GM21528 (cell line): Measurements from ENCODE around the gene FBXO27.
"Not testable (repeated sequence)": the region's sequence is repeated elsewhere in the genome, so short reads cannot be mapped to it uniquely, and the experiment has no call there.

Source experiments
- ATAC-seq: cut with Tn5 transposase; IDR thresholded peaks from one replicate; pipeline ENCODE4 v1.9.1; 2021; ENCODE audit warnings: mild to moderate bottlenecking, moderate library complexity; ENCODE audit not compliant: unreplicated experiment, low FRiP score

Gene FBXO27, protein sequence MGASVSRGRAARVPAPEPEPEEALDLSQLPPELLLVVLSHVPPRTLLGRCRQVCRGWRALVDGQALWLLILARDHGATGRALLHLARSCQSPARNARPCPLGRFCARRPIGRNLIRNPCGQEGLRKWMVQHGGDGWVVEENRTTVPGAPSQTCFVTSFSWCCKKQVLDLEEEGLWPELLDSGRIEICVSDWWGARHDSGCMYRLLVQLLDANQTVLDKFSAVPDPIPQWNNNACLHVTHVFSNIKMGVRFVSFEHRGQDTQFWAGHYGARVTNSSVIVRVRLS

DNA sequence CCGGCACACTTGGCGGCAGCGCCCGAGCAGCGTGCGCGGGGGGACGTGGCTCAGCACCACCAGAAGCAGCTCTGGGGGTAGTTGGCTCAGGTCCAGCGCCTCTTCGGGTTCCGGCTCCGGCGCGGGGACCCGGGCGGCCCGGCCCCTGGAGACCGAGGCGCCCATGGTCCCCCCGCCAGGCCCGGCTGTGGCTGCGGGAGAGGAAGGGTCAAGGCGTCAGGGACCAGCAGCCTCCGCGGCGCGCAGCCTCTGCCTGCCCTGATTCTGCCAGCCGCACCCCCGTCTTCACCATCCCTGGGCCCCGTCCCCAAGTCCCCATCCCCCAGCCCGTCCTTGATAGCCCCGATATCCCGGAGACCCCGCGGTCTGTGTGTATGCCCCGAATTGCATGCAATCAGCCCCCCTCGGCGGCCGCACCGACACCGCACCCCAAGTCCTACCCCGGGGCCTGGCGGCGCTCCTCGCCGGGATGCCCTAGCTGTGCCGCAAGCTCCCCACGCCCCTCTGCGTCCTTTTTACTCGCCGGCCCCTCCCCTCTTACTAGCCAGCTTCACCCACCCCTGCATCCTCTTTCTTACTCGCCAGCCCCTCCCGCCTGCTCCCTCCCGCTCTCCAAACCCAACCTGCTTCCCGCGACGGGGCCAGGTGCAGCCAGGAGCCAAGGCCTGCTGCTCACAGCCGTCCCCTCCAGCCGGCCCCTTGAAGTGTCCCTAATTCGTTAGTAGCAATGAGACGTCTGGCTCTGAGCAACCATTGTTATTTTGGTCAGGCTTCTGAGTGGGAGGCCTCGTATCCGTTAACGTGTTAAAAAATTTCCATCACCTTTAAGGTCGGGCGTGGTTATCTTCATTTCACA, at the start of gene FBXO27:
FBXO27 (minus strand) TSS at position 487 of the 856 bp plus-strand sequence; CDS start at position 165, 322 bp downstream.
- ATAC-seq: no peak

DNA sequence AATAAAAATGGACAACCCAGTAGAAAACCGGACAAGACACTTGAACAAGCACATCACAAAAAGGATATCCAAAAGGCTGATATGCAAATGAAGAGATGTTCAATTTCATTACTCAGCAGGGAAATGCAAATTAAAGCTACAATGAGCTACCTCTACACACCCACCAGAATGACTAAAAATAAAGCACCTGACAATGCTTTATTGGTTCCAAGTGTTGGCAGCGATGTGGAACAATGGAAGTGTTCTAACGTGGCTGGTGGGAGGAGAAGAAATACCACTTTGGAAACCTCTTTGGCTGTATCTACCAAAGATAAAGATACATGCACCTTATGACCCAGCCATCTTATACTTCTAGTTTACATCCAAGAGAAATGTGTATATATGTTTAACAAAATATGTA, 48.1 kb upstream of the FBXO27 start:
- ATAC-seq: no peak

DNA sequence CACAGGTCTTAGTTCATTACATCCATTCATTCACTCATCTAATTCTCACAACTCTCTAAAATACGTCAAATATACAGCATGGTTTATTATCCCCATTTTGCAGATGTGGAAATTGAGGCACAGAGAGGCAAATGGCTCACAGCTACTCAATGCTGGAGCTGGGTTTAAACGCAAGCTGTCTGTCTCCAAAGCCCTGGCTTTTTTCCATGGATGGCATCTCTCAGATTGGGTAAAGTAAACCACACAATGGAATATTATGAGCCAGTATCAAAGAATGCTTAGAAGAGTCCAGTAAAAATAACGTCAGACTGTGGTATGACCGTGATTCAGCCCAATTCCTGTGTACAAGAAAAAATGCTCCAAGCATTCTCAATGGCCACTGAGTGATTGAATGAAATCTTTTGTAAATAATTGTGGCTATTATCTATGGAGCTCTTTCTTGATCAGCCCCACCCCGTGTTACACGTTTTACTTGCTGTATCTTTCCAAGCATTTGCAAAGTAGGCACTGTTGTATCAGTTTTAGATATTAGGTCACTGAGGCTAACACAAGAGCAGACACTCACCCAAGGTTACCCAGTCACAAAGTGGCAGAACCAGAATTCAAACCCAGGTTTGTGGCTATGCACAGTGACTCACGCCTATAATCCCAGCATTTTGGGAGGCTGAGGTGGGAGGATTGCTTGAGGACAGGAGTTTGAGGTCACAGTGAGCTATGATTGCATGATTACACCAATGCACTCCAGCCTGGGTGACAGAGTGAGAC, 46.3 kb upstream of the FBXO27 start:
- no peak for ATAC-seq

DNA sequence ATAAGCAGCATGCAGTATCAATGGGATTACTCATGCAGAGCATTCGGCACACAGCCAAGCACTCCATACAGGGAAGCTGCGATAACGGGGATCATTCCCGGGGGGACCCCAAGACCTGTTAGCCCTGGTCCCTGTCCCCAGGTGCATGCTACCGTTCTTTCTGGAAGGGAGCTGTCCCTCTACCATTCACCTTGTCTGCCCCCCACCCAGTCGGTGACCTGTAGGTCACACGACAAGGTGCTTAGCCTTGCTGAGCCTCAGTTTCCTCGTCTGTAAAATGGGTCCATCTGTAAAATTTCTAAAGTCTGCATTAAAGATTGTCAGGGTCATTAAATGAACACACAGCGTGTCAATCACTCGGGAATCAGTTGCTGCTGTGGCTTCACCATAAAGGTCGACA, 45.0 kb upstream of the FBXO27 start:
- no peak for ATAC-seq

DNA sequence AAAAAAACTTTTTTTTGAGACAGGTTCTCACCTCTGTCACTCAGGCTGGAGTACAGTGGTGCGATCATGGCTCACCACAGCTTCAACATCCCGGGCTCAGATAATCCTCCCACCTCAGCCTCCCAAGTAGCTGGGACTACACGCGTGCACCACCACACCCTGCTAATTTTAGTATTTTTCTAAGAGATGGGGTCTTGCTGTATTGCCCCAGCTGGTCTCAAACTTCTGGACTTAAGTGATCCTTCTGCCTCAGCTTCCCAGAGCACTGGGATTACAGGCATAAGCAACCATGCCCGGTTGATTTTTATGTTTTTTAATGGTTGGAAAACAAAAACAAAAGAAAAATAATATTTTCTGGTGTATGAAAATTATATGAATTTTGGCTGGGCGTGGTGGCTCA, 42.6 kb upstream of the FBXO27 start:
- ATAC-seq: no peak

DNA sequence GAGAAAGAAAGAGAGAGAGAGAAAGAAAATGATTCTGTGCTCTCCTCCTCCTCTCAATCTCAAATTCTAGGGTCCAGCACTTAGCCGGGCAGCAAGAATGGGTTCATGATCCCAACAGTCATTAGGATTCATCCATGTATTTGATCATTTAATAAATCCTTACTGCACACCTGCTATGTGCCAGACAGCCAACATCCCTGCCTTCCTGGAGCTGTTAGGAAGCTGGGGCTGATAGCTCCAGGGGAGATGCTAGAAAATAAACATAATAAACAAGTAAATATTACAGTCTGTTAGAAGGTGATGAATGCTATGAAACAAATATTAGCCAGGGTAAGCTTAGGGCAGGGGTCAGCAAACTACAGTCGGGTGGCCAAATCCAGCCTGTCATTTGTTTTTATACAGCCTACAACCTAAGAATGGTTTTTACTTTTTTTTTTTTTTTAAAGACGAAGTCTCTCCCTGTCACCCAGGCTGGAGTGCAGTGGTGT, 41.9 kb upstream of the FBXO27 start:
- ATAC-seq: no peak

DNA sequence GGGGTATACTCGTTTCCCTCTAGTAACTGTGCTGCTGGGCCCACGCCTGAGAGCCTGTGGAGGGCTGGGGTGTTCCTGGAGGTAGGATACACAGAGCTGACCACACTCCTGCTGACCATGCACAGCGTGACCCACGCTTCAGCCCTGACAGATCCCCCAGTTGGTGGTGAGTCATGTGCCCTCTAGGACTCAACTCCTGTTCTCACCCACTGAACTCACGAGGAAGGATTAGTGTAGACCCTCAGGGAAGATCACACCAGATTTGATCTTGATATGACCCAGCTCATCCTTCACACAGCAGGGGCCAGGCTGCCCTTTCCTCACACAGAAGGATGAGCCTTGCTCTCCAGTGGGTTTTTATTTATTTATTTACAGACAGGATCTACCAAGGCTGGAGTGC, 38.5 kb upstream of the FBXO27 start:
- no peak for ATAC-seq

DNA sequence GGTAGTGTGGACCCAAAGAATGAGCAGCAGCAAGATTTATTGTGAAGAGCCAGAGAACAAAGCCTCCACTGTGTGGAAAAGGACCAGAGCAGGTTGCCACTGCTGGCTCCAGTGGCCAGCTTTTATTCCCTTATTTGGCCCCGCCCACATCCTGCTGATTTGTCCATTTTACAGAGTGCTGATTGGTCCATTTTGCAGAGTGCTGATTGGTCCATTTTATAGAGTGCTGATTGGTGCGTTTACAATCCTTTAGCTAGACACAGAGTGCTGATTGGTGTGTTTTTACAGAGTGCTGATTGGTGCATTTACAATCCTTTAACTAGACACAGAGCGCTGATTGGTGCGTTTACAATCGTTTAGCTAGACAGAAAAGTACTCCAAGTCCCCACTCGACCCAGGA, 35.9 kb upstream of the FBXO27 start:
- not testable (repeated sequence) for ATAC-seq

DNA sequence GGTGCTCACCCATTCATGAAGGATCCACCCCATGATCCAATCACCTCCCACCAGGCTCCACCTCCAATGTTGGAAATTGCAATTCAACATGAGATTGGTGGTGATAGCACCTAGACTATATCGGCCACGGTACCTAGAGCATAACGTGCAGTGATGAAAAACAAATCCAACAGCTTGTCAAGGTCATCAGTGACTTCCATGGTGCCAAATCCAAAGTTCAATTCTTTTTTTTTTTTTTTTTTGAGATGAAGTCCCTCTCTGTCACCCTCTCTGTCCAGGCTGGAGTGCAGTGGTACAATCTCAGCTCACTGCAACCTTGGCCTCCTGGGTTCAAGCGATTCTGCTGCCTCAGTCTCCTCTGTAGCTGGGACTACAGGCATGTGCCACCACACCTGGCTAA, 34.8 kb upstream of the FBXO27 start:
- ATAC-seq: no peak

DNA sequence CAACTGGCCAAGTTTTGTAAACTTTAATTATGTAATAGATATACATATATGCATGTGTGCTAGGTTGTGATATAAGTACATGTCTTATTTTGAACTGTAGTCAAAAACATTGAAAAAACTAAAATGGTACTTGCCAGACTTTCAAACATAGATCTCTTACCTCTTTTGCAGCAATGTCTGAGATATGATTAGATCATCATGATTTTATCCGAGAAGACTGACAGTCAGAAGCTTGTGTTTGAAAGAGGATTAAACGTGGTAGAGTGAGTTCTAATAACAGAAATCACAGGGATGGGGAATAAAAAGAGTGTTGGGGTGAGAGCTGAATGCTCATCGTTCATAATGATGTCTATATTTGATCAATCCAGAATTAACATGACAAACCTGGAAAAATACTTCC, 33.6 kb upstream of the FBXO27 start:
- ATAC-seq: no peak

DNA sequence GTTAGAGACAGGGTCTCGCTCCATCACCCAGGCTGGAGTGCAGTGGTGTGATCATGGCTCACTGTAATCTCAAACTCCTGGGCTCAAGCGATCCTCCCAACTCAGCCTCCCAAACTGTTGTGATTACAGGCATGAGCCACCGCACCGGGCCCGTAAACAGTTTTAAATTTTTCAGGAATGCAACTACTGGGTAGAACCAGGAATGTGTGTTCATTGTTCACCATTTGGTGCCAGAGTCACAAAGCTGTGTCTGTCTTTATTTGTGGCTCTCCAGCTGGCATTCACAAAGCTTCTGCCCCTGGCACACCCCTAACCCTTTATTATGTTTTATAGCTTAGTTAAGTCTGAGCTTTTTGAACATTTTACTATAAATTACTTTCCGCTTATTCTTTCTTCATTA, 32.1 kb upstream of the FBXO27 start:
- ATAC-seq: no peak

DNA sequence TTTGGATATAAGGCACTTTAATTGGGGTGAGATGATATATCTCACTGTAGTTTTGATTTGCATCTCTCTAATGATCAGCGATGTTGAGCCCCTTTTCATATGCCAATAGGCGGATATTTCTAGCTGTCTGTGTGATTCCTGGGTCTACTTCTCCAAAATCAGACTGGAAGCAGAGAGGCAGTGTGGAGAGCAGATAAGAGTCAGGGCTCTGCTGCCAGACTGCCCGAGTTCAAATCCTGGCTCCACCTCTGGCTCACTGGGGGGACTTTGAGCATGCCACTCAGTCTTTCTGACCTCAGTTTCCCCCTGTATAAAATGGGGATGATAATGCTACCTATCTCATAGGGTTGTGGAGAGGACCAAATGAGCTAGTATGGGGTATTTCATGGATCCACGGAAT, 27.8 kb upstream of the FBXO27 start:
- no peak for ATAC-seq

DNA sequence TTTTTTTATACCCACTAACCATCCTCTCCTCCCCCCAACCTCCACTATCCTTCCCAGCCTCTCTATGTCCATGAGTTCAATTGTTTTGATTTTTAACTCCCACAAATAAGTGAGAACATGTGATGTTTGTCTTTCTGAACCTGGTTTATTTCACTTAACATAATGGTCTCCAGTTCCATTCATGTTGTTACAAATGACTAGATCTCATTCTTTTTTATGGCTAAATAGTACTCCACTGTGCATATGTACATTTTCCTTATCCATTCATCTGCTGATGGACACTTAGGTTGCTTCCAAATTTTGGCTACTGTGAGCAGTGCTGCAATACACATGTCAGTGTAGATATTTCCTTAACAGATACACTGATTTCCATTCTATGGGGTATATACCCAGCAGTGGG, 27.0 kb upstream of the FBXO27 start:
- ATAC-seq: no peak

DNA sequence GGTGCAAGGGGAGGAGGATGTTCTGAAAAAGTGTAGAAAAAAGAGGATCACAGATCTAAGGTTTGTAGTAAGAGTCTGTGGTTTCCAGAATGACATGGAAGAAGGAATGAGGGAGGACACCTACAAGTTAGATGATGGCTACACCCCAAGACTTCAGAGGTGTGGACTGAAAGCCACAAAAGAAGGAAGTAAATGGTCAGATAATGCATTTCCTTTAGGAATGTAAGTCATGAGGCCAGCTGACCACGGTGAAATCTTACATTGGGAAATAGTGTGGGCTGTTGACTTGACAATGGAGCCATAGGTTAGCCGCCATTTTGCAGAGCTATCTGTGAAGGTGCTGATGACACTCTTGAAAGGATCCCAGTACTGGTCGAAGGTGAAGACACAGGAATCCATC, 25.3 kb upstream of the FBXO27 start:
- no peak for ATAC-seq

DNA sequence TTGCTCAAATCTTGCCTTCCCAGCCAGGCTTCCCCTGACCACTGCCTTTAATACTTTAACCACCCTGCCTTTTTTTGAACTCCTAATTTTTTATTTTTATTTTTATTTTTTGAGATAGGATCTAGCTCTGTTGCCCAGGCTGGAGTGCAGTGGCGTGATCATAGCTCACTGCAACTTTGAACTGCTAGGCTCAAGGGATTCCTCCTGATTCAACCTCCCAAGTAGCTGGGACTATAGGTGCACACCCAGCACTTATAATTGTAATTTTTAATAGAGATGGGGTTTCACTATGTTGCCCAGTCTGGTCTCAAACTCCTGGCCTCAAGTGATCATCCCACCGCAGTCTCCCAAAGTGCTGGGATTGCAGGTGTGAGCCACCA, 21.7 kb upstream of the FBXO27 start:
- no peak for ATAC-seq

DNA sequence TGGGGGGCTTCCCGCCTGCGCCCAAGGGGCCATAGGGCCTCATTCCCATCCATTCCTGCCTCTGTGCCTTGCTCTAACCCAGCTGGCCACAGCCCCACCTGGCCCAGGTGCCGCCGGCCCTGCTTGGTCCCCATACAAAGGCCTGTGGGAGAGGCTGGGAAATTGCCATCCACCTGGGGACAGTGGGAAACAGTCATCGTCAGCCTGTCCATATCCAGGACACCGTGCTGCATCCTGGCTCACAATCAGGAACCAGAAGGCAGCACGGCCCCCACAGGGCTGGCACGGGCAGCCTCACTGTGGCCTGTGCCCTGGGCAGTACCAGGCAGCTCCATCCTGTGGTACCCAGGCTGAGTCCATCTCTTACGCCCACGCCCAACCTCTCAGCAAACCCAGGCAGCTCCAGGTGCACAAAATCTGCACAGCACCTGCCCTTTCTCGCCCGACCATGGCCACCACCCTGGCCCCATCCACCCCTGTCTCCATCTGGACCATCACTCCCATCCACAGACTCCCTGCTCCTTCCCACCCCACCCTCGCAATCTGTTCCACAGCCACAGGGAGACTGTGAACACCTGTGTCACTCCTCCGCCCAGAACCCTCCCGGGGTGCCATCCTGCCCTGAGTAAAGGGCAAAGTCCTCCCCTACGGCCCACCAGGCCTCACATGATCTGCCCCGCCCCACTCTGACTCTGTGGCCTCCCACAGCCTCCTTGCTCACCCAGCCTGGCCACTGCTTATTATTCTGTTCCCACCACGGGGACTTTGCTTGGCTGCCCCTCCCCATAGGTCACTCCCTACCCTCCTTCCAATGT, 21.1 kb upstream of the FBXO27 start:
- no peak for ATAC-seq

DNA sequence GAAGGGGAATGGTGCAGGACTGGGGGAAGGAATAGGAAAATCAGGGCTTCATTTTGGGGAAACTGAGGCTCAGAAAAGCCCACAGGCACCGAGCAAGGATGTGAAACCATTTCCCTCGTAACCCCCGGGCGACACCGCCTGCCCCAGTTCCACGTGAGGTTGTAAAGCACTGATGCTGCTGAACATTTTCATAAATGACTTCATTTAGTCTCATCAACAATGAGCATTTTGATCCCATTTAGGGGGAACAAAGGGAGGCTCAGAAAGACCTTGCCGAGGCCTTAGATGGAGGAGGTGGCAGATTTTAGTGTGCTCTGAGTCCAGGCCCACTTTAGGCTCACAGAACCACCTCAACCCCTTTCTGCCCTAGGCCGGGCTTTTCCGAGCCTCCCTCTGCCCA, 20.5 kb upstream of the FBXO27 start:
- ATAC-seq: no peak

DNA sequence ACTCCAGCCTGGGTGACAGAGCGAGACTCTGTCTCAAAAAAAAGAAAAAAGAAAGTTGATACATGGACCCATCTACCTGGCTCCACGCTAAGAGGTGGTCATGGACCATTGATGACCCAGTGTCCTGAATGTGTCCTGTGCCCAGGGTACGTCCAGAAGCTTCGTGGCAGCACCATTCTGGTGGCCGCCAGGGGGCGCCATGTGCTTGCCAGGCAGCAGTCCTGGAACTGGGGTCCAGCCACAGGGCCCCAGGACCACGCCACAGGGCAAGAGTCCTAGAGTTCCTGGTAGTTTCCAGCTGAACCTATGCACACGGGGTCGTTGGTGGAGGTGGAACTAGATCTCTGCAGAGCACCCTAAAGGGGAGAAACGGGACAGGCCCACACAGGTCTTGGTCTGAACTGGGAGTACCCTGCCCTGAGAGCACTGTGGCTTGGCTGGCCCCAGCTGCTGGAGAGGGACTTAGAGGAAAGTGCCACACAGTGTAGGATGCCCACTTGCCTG, 19.9 kb upstream of the FBXO27 start:
- no peak for ATAC-seq

DNA sequence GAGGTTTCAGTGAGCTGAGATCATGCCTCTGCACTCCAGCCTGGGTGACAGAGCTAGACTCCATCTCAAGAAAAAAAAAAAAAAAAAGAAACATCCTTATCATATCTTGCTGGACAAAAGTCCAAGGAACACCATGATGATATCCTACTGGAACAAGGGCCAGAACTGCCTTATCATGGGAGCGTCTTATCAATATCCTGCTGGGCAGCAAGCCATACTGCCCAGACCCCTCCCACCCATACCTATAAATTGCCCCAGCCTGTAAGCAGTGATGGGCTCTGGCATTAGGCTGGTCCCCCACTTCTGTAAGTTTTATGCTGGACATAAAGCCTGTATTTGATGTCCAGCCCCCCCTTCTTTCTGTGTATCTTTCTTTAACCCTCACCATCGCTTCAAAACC, 14.7 kb upstream of the FBXO27 start:
- no peak for ATAC-seq
